Measurements from ENCODE around the gene OR51V1.

GRCh38 chr11:5237420-5237819 lies 36.9 kb upstream of the OR51V1 start:
- TF ChIP-seq CTCF (conservative IDR thresholded peaks at IDR 0.05; ENCODE audit: low read length) (no peak), EZH2phosphoT487 (IDR thresholded peaks at IDR 0.05; ENCODE audit: borderline replicate concordance, low read depth, low read length) (no peak)

Data from OCI-LY7 (cell line).